Ovary (tissue), 9 donors: ENCODE measurements around the gene DOK6. TPM values are rescaled to one million over a fixed set of nuclear protein-coding genes. Genes with fewer than 3 reads are reported as not detected.

ENCODE experiments used
- DNase-seq, 5 donors: peaks; one replicate each; pipeline ENCODE4 v3.0.0-alpha.2; 2019 to 2020
- H3K27ac ChIP-seq, 2 donors: fragments of 200-600 bp; one replicate each; pipeline versions ENCODE4 v1.5.1 to v1.8.0; 2019 to 2022
- H3K27me3 ChIP-seq: fragments of 200-600 bp; one replicate; pipeline ENCODE4 v1.8.0; 2022
- H3K36me3 ChIP-seq: fragments of 200-600 bp; sonication (generic); one replicate; pipeline ENCODE4 v1.5.1; 2019
- H3K4me1 ChIP-seq: one replicate; pipeline ENCODE4 v1.8.1; 2013; ENCODE audit warnings: mild to moderate bottlenecking, moderate library complexity; ENCODE audit not compliant: insufficient read depth
- H3K4me3 ChIP-seq: fragments of 200-600 bp; sonication (generic); one replicate; pipeline ENCODE4 v1.5.1; 2017
- H3K9me3 ChIP-seq, 2 donors: fragments of 200-600 bp in 1 of 2; sonication (generic) in 1 of 2; one replicate each; pipeline versions ENCODE4 v1.5.1 to v1.8.1; 2013 to 2019; ENCODE audit warnings: mild to moderate bottlenecking in 1 of 2, moderate library complexity in 1 of 2
- EP300 ChIP-seq: sonication (generic); formaldehyde crosslinking; IDR thresholded peaks from one replicate; pipeline ENCODE4 v1.6.1; 2017; ENCODE audit warnings: antibody characterized with exemption
- POLR2A ChIP-seq: fragments of 450-650 bp; IDR thresholded peaks from one replicate; pipeline ENCODE4 v1.6.1; 2017; ENCODE audit warnings: antibody characterized with exemption, mild to moderate bottlenecking, moderate library complexity
- WGBS, 3 donors: extraction: QIAGEN DNeasy Blood & Tissue Kit in 1 of 3; methylation state at CpG; one replicate each; pipeline versions ENCODE4 v1.1.5 to v1.1.7; 2013 to 2017; 5-methylcytosine and 5-hydroxymethylcytosine counted together
- intact Hi-C, 4 donors: fragments of 100-400 bp; cut with DNase I; formaldehyde crosslinking; loops; one replicate each; pipeline versions ENCODE4 v1.11.0 to v1.15.1; 2022 to 2023
- polyA plus RNA-seq, 2 donors: library from polyadenylated mRNA; stranded (reverse); fragments of 200-250 nt in 1 of 2; fragments of 350-450 nt in 1 of 2; fragmentation: Illumina TruSeq in 1 of 2; extraction: RNeasy Lipid Tissue Mini Kit (QIAGEN cat#74804) in 1 of 2; gene quantifications; one replicate each; pipeline ENCODE4 v1.2.3, GENCODE V29; 2013 to 2014
- total RNA-seq, 7 donors: library from RNA; depleted of rRNA in 2 of 7; stranded (reverse); fragments of >200 nt in 2 of 7; fragmentation: NEBNext Ultra II Directional in 3 of 7; extraction: Animal tissue kit (Norgen Biotek cat#: 25700) in 3 of 7; gene quantifications; one replicate each; pipeline versions ENCODE4 v1.1.0 to v1.2.4, GENCODE V29; 2016 to 2023
- TF ChIP-seq, protein P1 (sequence below), 3 donors: fragments of 450-650 bp in 2 of 3; fragments of 200-600 bp in 1 of 3; IDR thresholded peaks; one replicate each; pipeline versions ENCODE4 v1.5.1 to v1.8.0; 2016 to 2022; ENCODE audit warnings: antibody characterized with exemption in 3 of 3, mild to moderate bottlenecking in 1 of 3
- donor health status: DM: no; HTN: no; CAD: no; lungs with moderate emphysema.
- donor health status: DM: no; HTN: no; CAD: no.
- donor health status: Bipolar disorder and iron deficiency.
- donor health status: DM: yes; HTN: yes; CAD: no.
- donor health status: DM: no; HTN: no; CAD: no.
- donor health status: DM: yes; HTN: yes; CAD: no.

DOK6 gene
- total and polyA plus RNA-seq, 9 donors, result 1.3 to 4.4 (median 2.8) TPM

DNA sequence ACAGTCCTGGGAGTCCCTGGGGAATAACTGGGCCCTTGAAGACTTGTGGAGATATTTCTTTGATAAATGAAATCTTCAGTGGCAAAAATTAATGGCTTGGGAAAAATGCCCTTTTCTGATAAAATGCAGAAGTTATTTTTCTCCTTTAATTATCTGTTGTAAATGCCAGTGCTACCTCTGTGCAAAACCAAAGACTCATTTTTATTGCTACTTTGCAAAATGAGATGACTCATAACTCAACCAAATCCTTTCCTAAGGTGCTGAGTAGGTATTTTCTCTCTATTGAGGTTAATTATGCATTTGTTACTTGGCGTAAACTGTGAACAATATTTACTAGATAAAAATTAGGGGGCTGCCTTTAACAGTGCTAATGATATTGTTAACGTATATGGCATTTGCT, 163.9 kb downstream of the DOK6 start:
- intact Hi-C loops, result no loop called here
- Histone ChIP-seq H3K4me1 (no peaks in the 10 kb centered on the region), H3K36me3 (no peaks in the 10 kb centered on the region), H3K9me3 (no peaks in the 10 kb centered on the region), H3K27me3 (no peaks in the 10 kb centered on the region), H3K27ac (no peak overlapping the region), H3K4me3 (no peak overlapping the region)
- TF ChIP-seq, protein P1, sequence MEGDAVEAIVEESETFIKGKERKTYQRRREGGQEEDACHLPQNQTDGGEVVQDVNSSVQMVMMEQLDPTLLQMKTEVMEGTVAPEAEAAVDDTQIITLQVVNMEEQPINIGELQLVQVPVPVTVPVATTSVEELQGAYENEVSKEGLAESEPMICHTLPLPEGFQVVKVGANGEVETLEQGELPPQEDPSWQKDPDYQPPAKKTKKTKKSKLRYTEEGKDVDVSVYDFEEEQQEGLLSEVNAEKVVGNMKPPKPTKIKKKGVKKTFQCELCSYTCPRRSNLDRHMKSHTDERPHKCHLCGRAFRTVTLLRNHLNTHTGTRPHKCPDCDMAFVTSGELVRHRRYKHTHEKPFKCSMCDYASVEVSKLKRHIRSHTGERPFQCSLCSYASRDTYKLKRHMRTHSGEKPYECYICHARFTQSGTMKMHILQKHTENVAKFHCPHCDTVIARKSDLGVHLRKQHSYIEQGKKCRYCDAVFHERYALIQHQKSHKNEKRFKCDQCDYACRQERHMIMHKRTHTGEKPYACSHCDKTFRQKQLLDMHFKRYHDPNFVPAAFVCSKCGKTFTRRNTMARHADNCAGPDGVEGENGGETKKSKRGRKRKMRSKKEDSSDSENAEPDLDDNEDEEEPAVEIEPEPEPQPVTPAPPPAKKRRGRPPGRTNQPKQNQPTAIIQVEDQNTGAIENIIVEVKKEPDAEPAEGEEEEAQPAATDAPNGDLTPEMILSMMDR (IDR thresholded peaks at IDR 0.05), result no peak
- TF ChIP-seq POLR2A (no peak), EP300 (no peak)
- no peak for DNase-seq
- 94 to 100% (median 98%) methylated on average over 2 of the region's 2 CpGs for WGBS, 3 donors

DNA sequence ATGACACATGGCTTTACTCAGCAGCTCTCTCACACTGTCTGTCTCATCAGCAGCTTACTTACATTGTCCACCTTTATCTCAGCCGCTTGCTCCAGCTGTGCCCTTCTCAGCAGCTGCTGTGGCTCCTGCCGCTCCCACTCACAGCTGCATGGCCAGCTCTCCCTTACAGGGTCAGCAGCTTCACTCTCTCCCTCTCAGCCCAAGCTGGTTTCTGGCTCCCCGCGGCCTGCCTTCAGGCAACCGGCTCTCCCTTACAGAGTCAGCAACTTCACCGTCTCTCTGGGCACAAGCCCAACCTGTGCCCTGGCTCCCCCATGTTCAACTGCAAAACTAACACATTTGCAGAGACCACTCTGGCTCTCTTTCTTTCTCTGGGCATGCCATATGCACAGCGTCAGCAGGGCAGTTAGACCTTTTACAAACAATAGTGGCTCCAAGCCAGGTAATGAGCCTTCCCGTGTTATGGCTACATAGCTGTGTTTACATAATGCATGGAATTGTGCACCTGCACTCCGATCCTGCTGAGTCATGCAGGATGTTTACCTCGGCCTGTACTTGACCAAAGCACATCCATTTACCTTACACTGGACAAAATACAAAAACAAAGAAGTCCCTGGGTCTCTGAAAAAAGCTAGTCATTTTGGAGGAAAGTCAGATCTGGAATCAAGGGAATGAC, 167.3 kb downstream of the DOK6 start:
- WGBS, 3 donors, result 81 to 87% (median 85%) methylated on average over 10 of the region's 10 CpGs
- no peaks in the 10 kb centered on the region for H3K4me1 ChIP-seq
- no peaks in the 10 kb centered on the region for H3K9me3 ChIP-seq
- H3K27me3 ChIP-seq, result no peaks in the 10 kb centered on the region
- TF ChIP-seq, protein P1 (IDR thresholded peaks at IDR 0.05), result no peak
- no peak for TF ChIP-seq EP300
- TF ChIP-seq POLR2A, result no peak
- no peak overlapping the region for H3K27ac ChIP-seq
- DNase-seq, result no peak
- no peak overlapping the region for H3K4me3 ChIP-seq
- H3K36me3 ChIP-seq, result no peaks in the 10 kb centered on the region
- intact Hi-C loops, result no loop called here

DNA sequence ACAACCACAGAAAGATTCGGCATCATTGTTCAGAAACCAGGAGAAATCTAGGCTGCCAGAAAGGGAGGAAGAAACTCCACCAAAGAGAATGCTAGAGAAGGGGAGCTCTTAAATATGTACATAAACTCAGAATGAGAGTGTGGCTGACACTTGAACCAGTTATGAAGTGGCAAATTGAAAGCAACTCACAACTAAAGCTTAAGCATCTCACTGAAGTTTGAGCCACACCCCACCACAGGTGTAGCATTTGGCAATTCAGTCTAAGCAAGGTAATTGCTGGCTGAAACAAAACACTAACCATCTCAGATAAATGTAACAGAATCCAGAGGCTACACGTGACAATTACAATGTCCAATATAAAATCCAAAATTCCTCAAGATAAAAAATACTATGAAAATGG, 168.4 kb downstream of the DOK6 start:
- WGBS, 3 donors, result 91 to 100% (median 98%) methylated on average over 2 of the region's 2 CpGs
- TF ChIP-seq POLR2A (no peak), EP300 (no peak)
- TF ChIP-seq, protein P1 (IDR thresholded peaks at IDR 0.05), result no peak
- intact Hi-C loops, result no loop called here
- no peak overlapping the region for H3K4me3 ChIP-seq
- no peak overlapping the region for H3K27ac ChIP-seq
- no peaks in the 10 kb centered on the region for H3K27me3 ChIP-seq
- no peaks in the 10 kb centered on the region for H3K4me1 ChIP-seq
- no peaks in the 10 kb centered on the region for H3K9me3 ChIP-seq
- no peak for DNase-seq
- no peaks in the 10 kb centered on the region for H3K36me3 ChIP-seq

DNA sequence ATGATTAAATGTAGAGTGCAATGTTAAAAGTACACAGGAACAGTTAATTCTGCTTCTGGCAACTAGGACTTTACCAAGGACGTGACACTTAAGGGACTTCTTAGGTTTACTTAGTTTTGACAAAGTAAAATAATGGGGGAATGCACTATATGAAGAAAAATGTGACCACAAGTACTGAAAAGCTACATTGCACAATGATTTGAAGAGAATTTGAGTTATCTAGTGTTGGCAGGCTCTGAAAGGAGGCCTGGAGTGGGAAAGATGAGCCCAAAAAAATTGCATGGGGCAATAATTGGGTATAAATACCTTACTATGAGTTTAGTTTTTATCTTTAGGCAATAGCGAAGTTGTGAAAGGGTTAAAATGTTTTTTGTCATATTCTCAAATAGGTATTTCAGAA, 173.7 kb downstream of the DOK6 start:
- no peaks in the 10 kb centered on the region for H3K27me3 ChIP-seq
- no peak overlapping the region for H3K4me3 ChIP-seq
- TF ChIP-seq EP300, result no peak
- TF ChIP-seq, protein P1 (IDR thresholded peaks at IDR 0.05), result no peak
- TF ChIP-seq POLR2A, result no peak
- 94 to 96% (median 94%) methylated on average over 2 of the region's 2 CpGs for WGBS, 3 donors
- no peaks in the 10 kb centered on the region for H3K9me3 ChIP-seq
- intact Hi-C loops, result no loop called here
- DNase-seq, result no peak
- H3K36me3 ChIP-seq, result no peaks in the 10 kb centered on the region
- H3K27ac ChIP-seq, result no peak overlapping the region
- no peaks in the 10 kb centered on the region for H3K4me1 ChIP-seq
